H9 (cell line): ENCODE results near the gene TMCC2. TPM values are rescaled to one million over a fixed set of nuclear protein-coding genes. Genes with fewer than 3 reads are reported as not detected.

ENCODE experiments used
- DNase-seq: peaks from one replicate; pipeline ENCODE4 v3.0.0-alpha.2; 2017
- H2AFZ ChIP-seq: one replicate; pipeline ENCODE4 v1.6.1; 2013; ENCODE audit warnings: mild to moderate bottlenecking, low read length, control low read depth, moderate library complexity
- H2AK5ac ChIP-seq: 2 replicates; pipeline ENCODE4 v1.6.1; 2013; ENCODE audit warnings: low read length, control low read depth, mixed read lengths; ENCODE audit not compliant: insufficient read length
- H2BK120ac ChIP-seq: one replicate; pipeline ENCODE4 v1.6.1; 2013; ENCODE audit warnings: low read depth, mild to moderate bottlenecking, low read length, control low read depth, inconsistent platforms; ENCODE audit not compliant: poor library complexity, severe bottlenecking
- H2BK12ac ChIP-seq: 2 replicates; pipeline ENCODE4 v1.6.1; 2013; ENCODE audit warnings: low read length, control low read depth, mixed read lengths, low read depth; ENCODE audit not compliant: insufficient read length
- H2BK15ac ChIP-seq: 2 replicates; pipeline ENCODE4 v1.6.1; 2013; ENCODE audit warnings: low read depth, low read length, control low read depth
- H2BK20ac ChIP-seq: one replicate; pipeline ENCODE4 v1.6.1; 2013; ENCODE audit warnings: low read depth, mild to moderate bottlenecking, low read length, control low read depth, inconsistent platforms; ENCODE audit not compliant: poor library complexity, severe bottlenecking
- H2BK5ac ChIP-seq: 2 replicates; pipeline ENCODE4 v1.6.1; 2013; ENCODE audit warnings: low read length, control low read depth, mixed read lengths; ENCODE audit not compliant: insufficient read length
- H3K14ac ChIP-seq: 2 replicates; pipeline ENCODE4 v1.6.1; 2013; ENCODE audit warnings: low read length, control low read depth; ENCODE audit not compliant: insufficient read depth
- H3K18ac ChIP-seq: 2 replicates; pipeline ENCODE4 v1.6.1; 2013; ENCODE audit warnings: low read depth, mild to moderate bottlenecking, mixed read lengths, low read length, control low read depth; ENCODE audit not compliant: insufficient read length
- H3K23ac ChIP-seq: 2 replicates; pipeline ENCODE4 v1.6.1; 2013; ENCODE audit warnings: low read length, control low read depth, mixed read lengths, low read depth; ENCODE audit not compliant: insufficient read length
- H3K23me2 ChIP-seq: 2 replicates; pipeline ENCODE4 v1.6.1; 2013; ENCODE audit warnings: low read depth, mild to moderate bottlenecking, mixed read lengths, low read length, control low read depth; ENCODE audit not compliant: insufficient read length, poor library complexity, severe bottlenecking
- H3K27ac ChIP-seq: 2 replicates; pipeline ENCODE4 v1.5.1; 2013; ENCODE audit warnings: low read length, control low read depth, mixed read lengths, low read depth; ENCODE audit not compliant: insufficient read length
- H3K27me3 ChIP-seq: 2 replicates; pipeline ENCODE4 v1.6.1; 2013; ENCODE audit warnings: low read length, control low read depth, inconsistent platforms; ENCODE audit not compliant: insufficient read depth
- H3K4ac ChIP-seq: 2 replicates; pipeline ENCODE4 v1.6.1; 2013; ENCODE audit warnings: low read depth, mild to moderate bottlenecking, control low read depth, inconsistent platforms, low read length, moderate library complexity
- H3K4me1 ChIP-seq: 2 replicates; pipeline ENCODE4 v1.6.1; 2013; ENCODE audit warnings: low read length, control low read depth, inconsistent platforms; ENCODE audit not compliant: insufficient read depth
- H3K4me2 ChIP-seq: 2 replicates; pipeline ENCODE4 v1.6.1; 2013; ENCODE audit warnings: low read length, control low read depth, mixed read lengths; ENCODE audit not compliant: insufficient read length, insufficient read depth
- H3K56ac ChIP-seq: 2 replicates; pipeline ENCODE4 v1.6.1; 2013; ENCODE audit warnings: low read depth, mild to moderate bottlenecking, mixed read lengths, low read length, control low read depth; ENCODE audit not compliant: insufficient read length
- H3K79me1 ChIP-seq: 2 replicates; pipeline ENCODE4 v1.6.1; 2013; ENCODE audit warnings: low read depth, mild to moderate bottlenecking, moderate library complexity, low read length, control low read depth, inconsistent platforms; ENCODE audit not compliant: insufficient read depth, poor library complexity, severe bottlenecking
- H3K79me2 ChIP-seq: 2 replicates; pipeline ENCODE4 v1.6.1; 2013; ENCODE audit warnings: low read length, control low read depth, inconsistent platforms; ENCODE audit not compliant: insufficient read depth
- H3K9ac ChIP-seq: 2 replicates; pipeline ENCODE4 v1.6.1; 2013; ENCODE audit warnings: low read length, control low read depth, mixed read lengths; ENCODE audit not compliant: insufficient read length; ENCODE audit errors: extremely low read depth
- H3K9me3 ChIP-seq: one replicate; pipeline ENCODE4 v1.6.1; 2013; ENCODE audit warnings: low read depth, low read length, inconsistent platforms; ENCODE audit not compliant: control insufficient read depth
- H3T11ph ChIP-seq: one replicate; pipeline ENCODE4 v1.6.1; 2013; ENCODE audit warnings: mild to moderate bottlenecking, low read length, control low read depth, inconsistent platforms
- H4K20me1 ChIP-seq: one replicate; pipeline ENCODE4 v1.6.1; 2013; ENCODE audit not compliant: control insufficient read depth, insufficient read length, insufficient read depth
- H4K5ac ChIP-seq: 2 replicates; pipeline ENCODE4 v1.6.1; 2013; ENCODE audit warnings: low read depth, mild to moderate bottlenecking, mixed read lengths, low read length, control low read depth; ENCODE audit not compliant: insufficient read length
- H4K8ac ChIP-seq: replicated peaks from 2 replicates; pipeline ENCODE4 v1.6.1; 2013; ENCODE audit warnings: low read length, control low read depth, mixed read lengths, low read depth; ENCODE audit not compliant: insufficient read length
- H4K91ac ChIP-seq: 2 replicates; pipeline ENCODE4 v1.6.1; 2013; ENCODE audit warnings: low read depth, mild to moderate bottlenecking, moderate library complexity, mixed read lengths, low read length, control low read depth; ENCODE audit not compliant: insufficient read length
- H3K27ac Mint-ChIP-seq, 3 experiments: 2 replicates in 2 of 3; 3 replicates in 1 of 3; pipeline ENCODE4 v1.8.0; 2020 to 2021; ENCODE audit warnings: mixed read lengths in 3 of 3, mild to moderate bottlenecking in 1 of 3, moderate library complexity in 1 of 3
- H3K27me3 Mint-ChIP-seq: 2 replicates; pipeline ENCODE4 v1.8.0; 2021; ENCODE audit warnings: low read depth, mild to moderate bottlenecking, moderate library complexity, mixed read lengths
- H3K36me3 Mint-ChIP-seq, 3 experiments: 2 replicates in 2 of 3; 3 replicates in 1 of 3; pipeline ENCODE4 v1.8.0; 2020 to 2021; ENCODE audit warnings: low read depth in 3 of 3, mixed read lengths in 3 of 3; ENCODE audit not compliant: insufficient read depth in 1 of 3
- H3K4me1 Mint-ChIP-seq, 2 experiments: 2 replicates each; pipeline ENCODE4 v1.8.0; 2020; ENCODE audit warnings: mixed read lengths in 2 of 2
- H3K4me3 Mint-ChIP-seq, 2 experiments: 2 replicates in 1 of 2; 3 replicates in 1 of 2; pipeline ENCODE4 v1.8.0; 2020 to 2021; ENCODE audit warnings: mild to moderate bottlenecking in 2 of 2, mixed read lengths in 2 of 2, moderate library complexity in 1 of 2
- H3K9me3 Mint-ChIP-seq, 2 experiments: 2 replicates in 1 of 2; 3 replicates in 1 of 2; pipeline ENCODE4 v1.8.0; 2020; ENCODE audit warnings: mild to moderate bottlenecking in 2 of 2, mixed read lengths in 2 of 2, moderate library complexity in 1 of 2
- WGBS: extraction: QIAGEN DNeasy Blood & Tissue Kit; methylation state at CpG from one replicate; pipeline ENCODE4 v1.1.7; 2013; ENCODE audit warnings: missing lambda C conversion rate, low lambda C conversion rate, mixed read lengths; ENCODE audit not compliant: insufficient read length; ENCODE audit errors: extremely low coverage; 5-methylcytosine and 5-hydroxymethylcytosine counted together
- total RNA-seq: library from RNA; stranded (reverse); gene quantifications from 2 replicates; pipeline ENCODE4 v1.2.1, GENCODE V29; 2021
- TF ChIP-seq, protein P1 (sequence below): fragments of 200-600 bp; sonication (generic); conservative IDR thresholded peaks from 3 replicates; pipeline ENCODE4 v1.8.0; 2021; ENCODE audit warnings: antibody characterized with exemption, mild to moderate bottlenecking

Gene TMCC2
- total RNA-seq, 1 experiment from 2014 or later: 11.7 TPM

DNA sequence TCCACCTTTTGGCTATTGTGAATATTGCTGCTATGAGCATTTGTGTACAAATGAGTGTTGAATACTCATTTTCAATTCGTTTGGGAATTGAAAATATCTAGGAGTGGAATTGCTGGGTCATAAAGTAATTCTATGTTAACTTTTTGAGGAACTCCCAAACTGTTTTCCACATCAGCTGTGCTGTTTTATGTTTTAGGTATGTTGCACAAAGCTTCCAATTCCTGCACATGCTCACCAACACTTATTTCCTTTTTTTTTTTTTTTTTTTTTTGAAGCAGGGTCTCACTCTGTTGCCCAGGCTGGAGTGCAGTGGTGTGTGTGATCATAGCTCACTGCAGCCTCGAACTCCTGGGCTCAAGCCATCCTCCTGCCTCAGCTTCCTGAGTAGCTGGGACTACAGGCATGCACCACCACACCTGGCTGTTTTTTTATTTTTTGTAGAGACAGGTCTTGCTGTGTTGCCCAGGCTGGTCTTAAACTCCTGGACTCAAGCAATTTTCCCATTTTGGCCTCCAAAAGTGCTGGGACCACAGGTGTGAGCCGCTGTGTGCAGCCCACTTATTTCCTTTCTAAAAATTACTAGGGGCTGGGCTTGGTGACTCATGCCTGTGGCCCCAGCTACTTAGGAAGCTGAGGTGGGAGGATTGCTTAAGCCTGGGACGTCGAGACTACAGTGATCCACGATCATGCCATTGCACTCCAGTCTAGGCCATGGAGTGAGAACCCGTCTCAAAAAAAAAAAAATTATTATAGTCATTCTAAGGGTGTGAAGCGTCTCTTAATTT, 33.4 kb downstream of the TMCC2 start:
- TF ChIP-seq, protein P1, sequence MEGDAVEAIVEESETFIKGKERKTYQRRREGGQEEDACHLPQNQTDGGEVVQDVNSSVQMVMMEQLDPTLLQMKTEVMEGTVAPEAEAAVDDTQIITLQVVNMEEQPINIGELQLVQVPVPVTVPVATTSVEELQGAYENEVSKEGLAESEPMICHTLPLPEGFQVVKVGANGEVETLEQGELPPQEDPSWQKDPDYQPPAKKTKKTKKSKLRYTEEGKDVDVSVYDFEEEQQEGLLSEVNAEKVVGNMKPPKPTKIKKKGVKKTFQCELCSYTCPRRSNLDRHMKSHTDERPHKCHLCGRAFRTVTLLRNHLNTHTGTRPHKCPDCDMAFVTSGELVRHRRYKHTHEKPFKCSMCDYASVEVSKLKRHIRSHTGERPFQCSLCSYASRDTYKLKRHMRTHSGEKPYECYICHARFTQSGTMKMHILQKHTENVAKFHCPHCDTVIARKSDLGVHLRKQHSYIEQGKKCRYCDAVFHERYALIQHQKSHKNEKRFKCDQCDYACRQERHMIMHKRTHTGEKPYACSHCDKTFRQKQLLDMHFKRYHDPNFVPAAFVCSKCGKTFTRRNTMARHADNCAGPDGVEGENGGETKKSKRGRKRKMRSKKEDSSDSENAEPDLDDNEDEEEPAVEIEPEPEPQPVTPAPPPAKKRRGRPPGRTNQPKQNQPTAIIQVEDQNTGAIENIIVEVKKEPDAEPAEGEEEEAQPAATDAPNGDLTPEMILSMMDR: no peak
- Histone ChIP-seq H3T11ph (no peak overlapping the region), H3K14ac (no peak overlapping the region), H3K4me1 (peaks cover 8% of the 10 kb centered on the region), H3K27ac (no peak overlapping the region), H2BK120ac (no peak overlapping the region), H4K20me1 (no peaks in the 10 kb centered on the region), H2AFZ (no peak overlapping the region), H3K56ac (no peak overlapping the region), H3K9ac (no peak overlapping the region), H3K23me2 (no peaks in the 10 kb centered on the region), H2AK5ac (no peak overlapping the region), H3K23ac (no peak overlapping the region), H2BK12ac (no peak overlapping the region), H3K18ac (no peak overlapping the region), H2BK5ac (no peak overlapping the region), H2BK15ac (no peak overlapping the region), H2BK20ac (no peak overlapping the region), H3K4ac (no peak overlapping the region), H3K4me2 (no peak overlapping the region), H3K79me1 (no peaks in the 10 kb centered on the region), H4K5ac (no peak overlapping the region), H3K9me3 (no peaks in the 10 kb centered on the region), H3K27me3 (no peaks in the 10 kb centered on the region), H4K91ac (no peak overlapping the region), H4K8ac (no peak overlapping the region), H3K79me2 (no peaks in the 10 kb centered on the region)
- H3K27me3 Mint-ChIP-seq: no peaks in the 10 kb centered on the region; the same call in 1 of the 2 replicates
- no peak for DNase-seq
- no peaks in the 10 kb centered on the region for H3K36me3 Mint-ChIP-seq
- no peak overlapping the region for H3K27ac Mint-ChIP-seq
- WGBS: no CpG with 5 or more reads among the region's 8 CpGs
- no peak overlapping the region for H3K4me3 Mint-ChIP-seq
- peaks cover 40 to 41% of the 10 kb centered on the region in 2 experiments for H3K4me1 Mint-ChIP-seq
- H3K9me3 Mint-ChIP-seq: no peaks in the 10 kb centered on the region
